COLO829 (cell line): Measurements from ENCODE around the gene LITAFD.
"Not testable (repeated sequence)": the region's sequence is repeated elsewhere in the genome, so short reads cannot be mapped to it uniquely, and the experiment has no call there.

Source experiments
- DNase-seq: peaks from one replicate; pipeline ENCODE4 v3.0.0; 2012; ENCODE audit warnings: low spot score

LITAFD gene

DNA sequence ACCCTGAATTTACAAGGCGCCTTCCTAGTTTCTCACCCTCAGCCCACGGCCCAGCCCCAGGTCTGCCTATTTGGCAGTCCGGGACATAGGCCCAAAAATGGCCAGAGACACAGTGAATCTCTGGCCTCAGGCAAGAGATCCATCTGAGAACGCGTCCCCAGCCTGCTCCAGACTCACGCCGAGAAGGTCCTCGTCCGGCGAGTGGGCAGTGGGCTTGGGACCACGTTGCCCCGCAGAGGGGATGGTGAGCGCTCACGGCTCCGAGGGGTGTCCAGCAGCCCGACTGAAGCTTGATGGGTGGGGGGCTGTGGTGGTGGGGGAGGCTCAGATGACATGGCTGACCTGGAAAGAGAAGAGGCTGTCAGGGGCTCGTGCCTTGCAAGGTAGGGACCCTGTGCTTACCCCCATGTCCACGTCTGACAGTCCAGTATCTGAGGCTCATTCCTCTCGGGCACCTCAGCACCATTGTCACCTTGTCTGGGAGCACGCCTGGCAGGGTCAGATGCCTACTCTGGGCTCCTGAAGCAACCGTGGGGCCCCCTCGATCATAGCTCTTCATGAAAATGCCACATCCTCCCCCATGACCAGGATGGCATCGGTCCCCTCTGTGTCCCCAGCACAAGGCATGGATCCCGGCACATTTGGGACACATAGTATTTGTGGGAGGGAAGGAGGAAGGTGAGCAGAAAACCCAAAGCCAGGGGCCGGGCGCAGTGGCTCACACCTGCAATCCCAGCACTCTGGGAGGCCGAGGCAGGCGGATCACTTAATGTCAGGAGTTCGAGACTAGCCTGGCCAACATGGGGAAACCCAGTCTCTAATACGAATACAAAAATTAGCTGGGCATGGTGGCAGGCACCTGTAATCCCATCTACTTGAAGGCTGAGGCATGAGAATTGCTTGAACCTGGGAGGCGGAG is 22.9 kb upstream of the LITAFD start:
- no peak for DNase-seq

GRCh38 chr16:8859913-8860881 is 22.0 kb upstream of the LITAFD start:
- no peak for DNase-seq

DNA sequence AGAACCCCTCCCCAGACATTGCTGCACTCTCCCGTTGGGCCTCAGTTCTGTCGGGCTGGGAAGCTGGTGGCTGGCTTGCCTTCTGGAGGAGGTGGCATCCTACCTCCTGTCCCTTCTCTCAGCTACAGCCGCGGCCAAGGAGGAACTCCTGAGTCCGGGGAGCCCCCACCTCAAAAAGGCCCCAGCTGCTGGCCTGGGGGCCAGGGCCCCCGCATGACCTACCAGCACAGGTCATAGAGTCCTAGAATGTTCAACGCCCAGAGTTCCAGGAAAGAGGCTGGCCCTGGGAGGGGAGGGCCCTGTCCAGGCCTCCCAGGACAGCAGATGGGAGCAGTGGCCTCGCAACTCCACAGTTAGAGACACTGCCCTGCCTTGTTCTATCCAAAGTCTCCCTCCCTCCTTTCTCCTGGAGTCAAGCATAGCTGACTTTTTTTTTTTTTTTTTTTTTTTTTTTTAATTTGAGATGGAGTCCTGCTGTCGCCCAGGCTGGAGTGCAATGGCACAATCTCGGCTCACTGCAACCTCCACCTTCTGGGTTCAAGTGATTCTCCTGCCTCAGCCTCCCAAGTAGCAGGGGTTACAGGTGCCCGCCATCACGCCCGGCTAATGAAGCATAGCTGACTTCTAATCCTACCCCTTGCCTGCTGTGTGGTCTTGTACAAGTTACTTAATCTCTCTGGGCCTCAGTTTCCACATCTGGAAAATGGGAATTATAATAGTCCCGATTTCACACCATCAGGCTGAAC is 20.4 kb upstream of the LITAFD start:
- no peak for DNase-seq

GRCh38 chr16:8862309-8863130 is 19.6 kb upstream of the LITAFD start:
- no peak for DNase-seq

DNA sequence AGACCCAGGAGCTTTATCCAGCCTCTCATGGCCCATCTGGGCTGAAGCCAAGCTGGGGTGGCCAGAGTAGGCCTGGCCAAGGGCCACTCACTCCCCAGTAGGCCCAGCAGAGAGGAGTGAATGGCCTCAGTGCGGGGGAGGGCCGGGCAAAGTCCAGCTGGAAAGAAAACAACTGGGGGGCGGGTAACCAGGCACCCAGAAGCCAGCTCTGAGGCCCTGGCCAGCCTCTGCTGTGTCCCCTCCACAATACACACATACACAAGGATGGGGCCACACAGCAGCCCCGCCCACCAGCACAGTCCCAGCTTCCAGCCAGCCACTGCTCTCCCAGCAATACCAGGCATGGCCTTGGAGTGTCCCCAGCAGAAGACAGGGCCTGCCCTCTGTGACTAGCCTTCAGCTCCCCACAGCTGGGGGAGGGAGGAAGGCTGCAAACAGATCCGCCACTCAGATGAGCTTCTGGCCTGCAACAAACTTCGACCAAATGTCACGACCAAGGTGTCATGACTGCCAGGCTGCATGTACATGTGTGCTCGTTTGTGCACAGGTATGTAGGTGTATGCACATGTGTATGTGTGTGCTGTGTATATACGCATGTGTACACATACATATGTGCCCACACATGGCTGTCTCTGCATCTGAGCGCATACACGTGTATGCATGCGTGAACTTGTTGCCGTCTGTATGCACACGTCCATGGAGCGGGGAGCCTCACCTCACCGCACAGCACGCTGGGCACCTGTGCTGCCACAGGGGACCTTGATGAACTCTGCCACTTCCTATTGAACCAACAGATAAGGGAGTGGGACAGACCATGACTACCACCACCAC is 18.3 kb upstream of the LITAFD start:
- DNase-seq: no peak

- DNase-seq: no peak
Observed at GRCh38 chr16:8864480-8865110, 17.6 kb upstream of the LITAFD start.

- DNase-seq: no peak
Observed at GRCh38 chr16:8865145-8865882, 16.8 kb upstream of the LITAFD start.

DNA sequence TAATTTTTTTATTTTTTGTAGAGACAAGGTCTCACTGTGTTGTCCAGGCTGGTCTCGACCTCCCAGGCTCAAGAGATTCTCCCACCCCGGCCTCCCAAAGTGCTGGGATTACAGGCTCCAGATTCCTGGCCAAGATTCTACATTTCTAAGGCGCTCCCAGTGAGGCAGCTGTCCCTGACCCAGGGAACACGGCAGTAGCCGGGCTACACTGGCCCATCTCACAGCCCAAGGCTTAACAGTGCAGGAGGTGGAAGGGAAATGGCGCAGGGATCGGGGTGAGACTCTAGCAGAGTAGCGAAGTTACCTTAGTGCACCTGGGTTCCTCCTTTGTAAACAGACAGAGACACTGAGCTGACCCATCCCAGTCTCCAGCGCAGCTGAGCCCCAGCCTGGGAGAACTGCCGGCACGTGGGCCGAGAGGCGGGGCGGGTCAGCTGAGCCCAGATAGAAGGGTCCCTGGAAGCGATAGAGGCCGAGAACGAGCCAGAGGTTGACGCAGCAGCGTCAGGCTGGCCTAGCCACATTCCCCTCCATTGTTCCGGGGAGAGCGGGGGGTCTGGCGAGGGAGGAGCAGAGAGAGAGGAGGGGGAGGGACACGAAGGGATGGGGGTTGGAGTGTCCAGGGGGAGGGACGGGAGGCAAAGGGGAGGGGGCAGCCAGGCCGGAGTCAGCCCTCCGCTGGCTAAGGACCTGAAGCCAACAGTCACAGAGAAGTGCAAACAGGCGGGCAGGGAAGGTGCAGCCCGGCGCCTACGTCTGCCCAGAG is 15.8 kb upstream of the LITAFD start:
- no peak for DNase-seq

DNA sequence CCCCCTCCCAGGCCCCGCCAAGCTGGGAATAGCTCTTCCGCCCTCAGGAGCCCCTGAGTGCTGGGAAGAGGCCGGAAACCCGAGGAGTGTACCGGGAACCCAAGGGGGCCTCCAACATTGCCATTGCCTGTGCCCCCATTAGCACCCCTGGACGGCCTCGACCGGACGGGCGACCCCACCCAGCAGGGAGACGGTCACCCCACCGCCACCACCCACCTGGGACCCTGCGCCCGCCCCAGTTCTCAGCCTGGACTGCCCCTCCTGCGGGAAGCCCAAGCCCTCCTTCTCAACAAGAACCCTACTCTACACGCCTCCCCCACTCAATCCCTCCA is 15.3 kb upstream of the LITAFD start:
- no peak for DNase-seq

DNA sequence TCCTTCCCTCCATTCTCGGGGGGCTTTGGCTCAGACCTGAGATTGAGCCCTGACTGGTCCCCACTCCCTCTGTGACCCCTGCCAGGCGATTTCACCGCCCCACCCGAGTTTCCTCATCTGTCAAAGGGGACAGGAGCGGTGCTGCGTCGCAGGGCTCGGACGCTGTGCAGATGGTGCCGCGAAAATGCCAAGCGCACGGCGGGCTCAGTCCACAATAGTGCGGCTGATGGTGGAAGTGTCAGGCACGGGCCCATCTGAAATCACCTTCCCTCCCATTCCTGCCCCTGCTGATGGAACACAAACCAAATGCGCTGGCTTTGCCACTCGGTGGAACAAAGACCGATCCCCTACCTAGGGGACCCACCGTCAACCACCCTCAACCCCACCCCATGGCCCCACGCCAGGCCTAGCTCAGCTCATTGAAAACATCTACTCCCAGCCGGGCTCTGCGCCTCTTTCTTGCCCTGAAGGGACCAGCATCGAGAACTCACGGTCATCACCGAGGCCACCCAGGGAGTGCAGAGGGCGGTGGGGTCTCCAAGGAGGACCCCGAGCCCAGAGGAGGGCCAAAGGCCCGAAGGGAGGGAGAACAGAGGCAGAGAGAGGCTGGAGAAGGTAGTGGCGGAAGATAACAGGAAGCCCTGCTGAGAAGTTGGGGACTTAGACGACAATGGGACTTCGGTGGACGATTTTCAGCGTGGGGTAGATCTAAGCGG is 14.8 kb upstream of the LITAFD start:
- no peak for DNase-seq

- no peak for DNase-seq
Observed at GRCh38 chr16:8867932-8868415, 14.2 kb upstream of the LITAFD start.

- DNase-seq: peak; percentile 95
Observed at GRCh38 chr16:8868416-8869211, 13.5 kb upstream of the LITAFD start, which contains the start of gene CARHSP1. CARHSP1 (minus strand) TSS chr16:8869006; CDS start chr16:8859328, 9,678 bp downstream.

- DNase-seq: no peak
Observed at GRCh38 chr16:8869212-8869987, 12.8 kb upstream of the LITAFD start.

DNA sequence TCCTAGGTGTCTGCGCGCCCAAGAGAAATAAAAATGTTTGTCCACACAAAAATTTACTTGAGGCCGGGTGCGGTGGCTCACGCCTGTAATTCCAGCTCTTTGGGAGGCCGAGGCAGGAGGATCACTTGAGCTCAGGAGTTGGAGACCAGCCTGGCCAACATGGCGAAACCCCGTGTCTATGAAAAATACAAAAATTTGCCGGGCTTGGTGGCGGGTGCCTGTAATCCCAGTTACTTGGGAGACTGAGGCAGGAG is 12.2 kb upstream of the LITAFD start:
- not testable (repeated sequence) for DNase-seq

DNA sequence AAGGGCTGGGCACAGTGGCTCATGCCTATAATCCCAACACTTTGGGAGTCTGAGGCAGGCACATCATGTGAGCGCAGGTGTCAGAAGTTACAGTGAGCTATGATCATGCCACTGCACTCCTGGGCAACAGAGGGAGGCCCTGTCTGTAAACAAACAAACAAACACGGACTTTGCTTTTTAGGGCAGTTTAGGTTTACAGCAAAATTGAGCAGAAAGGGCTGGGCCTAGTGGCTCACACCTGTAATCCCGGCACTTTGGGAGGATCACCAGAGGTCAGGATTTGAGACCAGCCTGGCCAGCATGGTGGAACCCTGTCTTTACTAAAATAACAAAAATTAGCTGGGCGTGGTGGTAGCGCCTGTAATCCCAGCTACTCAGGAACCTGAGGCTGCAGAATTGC is 10.1 kb upstream of the LITAFD start:
- no peak for DNase-seq
